HFFc6 (cell line): Measurements from ENCODE around the gene ZSWIM3. TPM values are rescaled to one million over a fixed set of nuclear protein-coding genes. Genes with fewer than 3 reads are reported as not detected.
"Not testable (repeated sequence)": the region's sequence is repeated elsewhere in the genome, so short reads cannot be mapped to it uniquely, and the experiment has no call there.

Experiments
- DNase-seq: peaks from one replicate; pipeline ENCODE4 v3.0.0-alpha.2; 2018
- H3K27ac Mint-ChIP-seq: 2 replicates; pipeline ENCODE4 v1.8.0; 2020; ENCODE audit warnings: mild to moderate bottlenecking, mixed read lengths
- H3K27me3 Mint-ChIP-seq: 2 replicates; pipeline ENCODE4 v1.8.0; 2021; ENCODE audit warnings: mild to moderate bottlenecking, moderate library complexity, mixed read lengths; ENCODE audit not compliant: insufficient read depth
- H3K36me3 Mint-ChIP-seq: 2 replicates; pipeline ENCODE4 v1.8.0; 2021; ENCODE audit warnings: low read depth, mixed read lengths
- H3K4me1 Mint-ChIP-seq: 2 replicates; pipeline ENCODE4 v1.8.0; 2020; ENCODE audit warnings: low read depth, mixed read lengths
- H3K4me3 Mint-ChIP-seq: 2 replicates; pipeline ENCODE4 v1.8.0; 2020; ENCODE audit warnings: mild to moderate bottlenecking, moderate library complexity, mixed read lengths
- H3K9me3 Mint-ChIP-seq: 2 replicates; pipeline ENCODE4 v1.8.0; 2020; ENCODE audit warnings: mild to moderate bottlenecking, mixed read lengths
- CTCF ChIP-seq: fragments of 200-600 bp; sonication (generic); IDR thresholded peaks from 2 replicates; pipeline ENCODE4 v1.5.0; 2021; ENCODE audit warnings: antibody characterized with exemption, mild to moderate bottlenecking
- total RNA-seq, 6 experiments: library from RNA; stranded (reverse); fragmentation: NEBNext Ultra II Directional; extraction: Animal tissue kit (Norgen Biotek cat#: 25700); gene quantifications; 2 replicates in 1 of 6; 3 replicates in 5 of 6; pipeline ENCODE4 v1.2.3, GENCODE V29; 2021

Gene ZSWIM3
- total RNA-seq, 6 experiments from 2014 or later, result 2.3 to 4.0 (median 2.7) TPM

GRCh38 chr20:45872626-45873025 is 15.2 kb downstream of the ZSWIM3 start:
- no peak overlapping the region for H3K27ac Mint-ChIP-seq
- no peaks in the 10 kb centered on the region for H3K9me3 Mint-ChIP-seq
- no peak for DNase-seq
- peaks cover 16% of the 10 kb centered on the region for H3K4me1 Mint-ChIP-seq
- H3K4me3 Mint-ChIP-seq, result no peak overlapping the region
- no peaks in the 10 kb centered on the region for H3K27me3 Mint-ChIP-seq
- H3K36me3 Mint-ChIP-seq, result no peaks in the 10 kb centered on the region
- TF ChIP-seq CTCF, result no peak

- no peaks in the 10 kb centered on the region for H3K27me3 Mint-ChIP-seq
- no peaks in the 10 kb centered on the region for H3K9me3 Mint-ChIP-seq
- peaks cover 8% of the 10 kb centered on the region; the same call in 1 of the 2 replicates for H3K4me1 Mint-ChIP-seq
- no peaks in the 10 kb centered on the region for H3K36me3 Mint-ChIP-seq
- no peak overlapping the region for H3K27ac Mint-ChIP-seq
- TF ChIP-seq CTCF, result no peak
- peak; percentile 19 for DNase-seq
- H3K4me3 Mint-ChIP-seq, result no peak overlapping the region
Measured at GRCh38 chr20:45873409-45874103, 16.1 kb downstream of the ZSWIM3 start.

- not testable (repeated sequence) for H3K27ac Mint-ChIP-seq, H3K4me3 Mint-ChIP-seq, H3K4me1 Mint-ChIP-seq, DNase-seq, H3K27me3 Mint-ChIP-seq, H3K9me3 Mint-ChIP-seq, H3K36me3 Mint-ChIP-seq
Measured at GRCh38 chr20:45874104-45874481, 16.7 kb downstream of the ZSWIM3 start.

GRCh38 chr20:45874576-45874975 is 17.2 kb downstream of the ZSWIM3 start:
- no peak overlapping the region for H3K27ac Mint-ChIP-seq
- H3K4me3 Mint-ChIP-seq, result no peak overlapping the region

GRCh38 chr20:45878076-45878761 is 20.8 kb downstream of the ZSWIM3 start:
- Mint-ChIP-seq H3K4me1 (peaks cover 28% of the 10 kb centered on the region), H3K27ac (no peak overlapping the region), H3K9me3 (no peaks in the 10 kb centered on the region), H3K27me3 (peaks cover 2% of the 10 kb centered on the region; the same call in 1 of the 2 replicates), H3K36me3 (peaks cover 16% of the 10 kb centered on the region), H3K4me3 (no peak overlapping the region)
- no peak for DNase-seq
- no peak for TF ChIP-seq CTCF

More at GRCh38 chr20:45874576-45874975, 17.2 kb downstream of the ZSWIM3 start:
- no peaks in the 10 kb centered on the region for H3K36me3 Mint-ChIP-seq
- DNase-seq, result no peak
- no peaks in the 10 kb centered on the region for H3K27me3 Mint-ChIP-seq
- TF ChIP-seq CTCF, result no peak
- no peaks in the 10 kb centered on the region for H3K9me3 Mint-ChIP-seq
- peaks cover 8% of the 10 kb centered on the region; the same call in 1 of the 2 replicates for H3K4me1 Mint-ChIP-seq
